Upper lobe of left lung (tissue), 4 donors: Measurements from ENCODE around the gene AKIRIN2.

Source experiments
- CTCF ChIP-seq, 6 experiments: fragments of 450-650 bp in 4 of 6; fragments of 200-600 bp in 2 of 6; sonication (generic) in 2 of 6; IDR thresholded peaks; one replicate each; pipeline ENCODE4 v1.5.1; 2016 to 2019; ENCODE audit warnings: antibody characterized with exemption in 6 of 6
- POLR2A ChIP-seq, 4 donors: fragments of 450-650 bp; IDR thresholded peaks; one replicate each; pipeline ENCODE4 v1.5.1; 2016 to 2017; ENCODE audit warnings: antibody characterized with exemption in 4 of 4, mild to moderate bottlenecking in 2 of 4
- POLR2AphosphoS5 ChIP-seq, 2 donors: sonication (generic); formaldehyde crosslinking; IDR thresholded peaks; one replicate each; pipeline ENCODE4 v1.5.1; 2017; ENCODE audit warnings: antibody characterized with exemption in 2 of 2

GRCh38 chr6:87722540-87723169 is 20.6 kb upstream of the AKIRIN2 start:
- no peak for TF ChIP-seq CTCF (IDR thresholded peaks at IDR 0.05)
- no peak for TF ChIP-seq POLR2AphosphoS5 (IDR thresholded peaks at IDR 0.05)
- TF ChIP-seq POLR2A (IDR thresholded peaks at IDR 0.05) = no peak
